Measurements from ENCODE around the gene MTA1.

Gene MTA1

DNA sequence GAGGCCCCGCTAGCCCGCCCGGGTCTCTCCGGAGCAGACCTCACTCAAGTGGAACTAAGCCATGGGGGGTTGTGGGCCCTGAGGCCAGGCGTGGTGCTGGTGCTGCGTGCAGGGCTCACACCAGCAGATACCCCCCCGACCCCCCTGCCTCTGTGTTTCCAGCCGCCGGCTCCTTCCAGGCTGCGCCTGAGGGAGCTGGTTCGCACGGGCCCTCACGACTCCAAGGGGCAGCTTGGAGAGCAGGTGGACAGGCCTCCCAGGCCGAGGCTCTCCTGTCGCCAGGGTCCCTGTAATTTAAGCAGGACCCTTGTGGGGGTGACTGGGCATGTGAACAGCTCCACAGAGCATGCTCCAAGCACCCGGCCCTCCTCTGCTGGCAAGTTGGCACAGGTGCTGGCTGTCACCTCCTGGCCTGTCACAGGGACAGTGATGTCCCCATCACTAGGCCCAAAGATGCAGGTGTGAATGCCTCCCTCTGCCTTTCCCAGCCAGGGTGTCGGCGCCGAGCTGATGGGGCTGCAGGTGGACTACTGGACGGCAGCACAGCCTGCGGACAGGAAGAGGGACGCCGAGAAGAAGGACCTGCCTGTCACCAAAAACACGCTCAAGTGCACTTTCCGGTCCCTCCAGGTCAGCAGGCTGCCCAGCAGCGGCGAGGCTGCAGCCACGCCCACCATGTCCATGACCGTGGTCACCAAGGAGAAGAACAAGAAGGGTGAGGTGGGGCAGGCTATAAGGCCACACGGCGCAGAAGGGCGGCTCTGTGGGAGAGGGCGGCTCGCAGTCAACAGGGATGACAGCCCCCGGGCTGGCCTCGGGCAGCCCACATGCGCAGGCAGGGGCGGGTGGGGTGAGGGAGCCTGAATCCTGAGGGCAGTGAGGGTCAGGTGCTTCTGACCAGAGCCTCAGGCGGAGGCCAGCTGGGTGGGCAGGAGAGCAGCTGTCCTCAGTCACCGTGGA, 27.2 kb upstream of the MTA1 start:
- no peaks in the 10 kb centered on the region for H3K9me3 Mint-ChIP-seq
- H3K36me3 Mint-ChIP-seq (ENCODE audit: low read depth) = no peaks in the 10 kb centered on the region
- no peaks in the 10 kb centered on the region for H3K27me3 Mint-ChIP-seq
- no peak for DNase-seq
- H3K4me3 Mint-ChIP-seq = no peak overlapping the region
- H3K27ac Mint-ChIP-seq = no peak overlapping the region
- peaks cover 4% of the 10 kb centered on the region for H3K4me1 Mint-ChIP-seq (ENCODE audit: low read depth)

GRCh38 chr14:105393151-105393550, 26.5 kb upstream of the MTA1 start:
- H3K27me3 Mint-ChIP-seq = no peaks in the 10 kb centered on the region
- no peak overlapping the region for H3K4me3 Mint-ChIP-seq
- no peaks in the 10 kb centered on the region for H3K9me3 Mint-ChIP-seq
- H3K27ac Mint-ChIP-seq = no peak overlapping the region
- H3K36me3 Mint-ChIP-seq (ENCODE audit: low read depth) = no peaks in the 10 kb centered on the region
- H3K4me1 Mint-ChIP-seq (ENCODE audit: low read depth) = peaks cover 10% of the 10 kb centered on the region
- DNase-seq = no peak

DNA sequence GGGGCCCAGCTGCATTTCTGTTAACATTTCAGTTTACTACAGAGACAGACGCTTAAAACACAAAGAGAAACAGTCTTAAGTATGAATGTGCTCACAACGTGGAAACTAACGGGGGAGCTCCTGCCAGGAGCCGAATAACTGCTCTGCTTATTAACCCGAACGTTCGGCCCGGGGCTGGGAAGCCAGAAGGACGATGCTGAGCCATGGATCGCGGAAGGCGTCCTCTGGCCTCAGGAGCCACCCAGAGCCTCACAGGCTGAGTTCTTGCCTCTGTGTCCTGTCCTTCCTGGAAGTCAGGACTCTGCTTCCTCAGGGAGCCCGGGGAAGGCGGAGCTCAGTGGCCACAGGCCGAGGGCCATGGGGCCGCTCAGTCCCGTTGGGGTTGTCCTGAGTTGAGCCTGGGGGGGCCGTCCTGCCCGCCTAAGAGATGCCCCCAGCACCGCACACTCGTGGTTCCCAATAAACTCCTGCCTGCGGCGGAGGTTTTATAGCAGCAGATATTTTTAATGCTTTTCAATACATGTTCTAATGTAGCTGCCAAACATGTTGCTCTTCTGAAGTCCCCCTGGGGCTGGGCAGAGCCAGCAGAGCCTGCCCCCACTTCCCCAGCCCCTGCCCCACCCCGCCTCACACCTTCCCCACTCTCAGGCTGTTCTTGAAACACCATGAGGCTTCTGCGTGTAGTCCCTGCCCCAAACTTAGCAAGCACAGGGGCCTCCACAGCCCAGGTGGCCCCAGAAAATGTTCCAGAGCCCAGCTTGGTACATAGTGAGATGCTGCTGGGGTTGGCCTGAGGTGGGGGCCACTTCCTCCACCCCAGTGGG, 24.7 kb upstream of the MTA1 start:
- H3K9me3 Mint-ChIP-seq = no peaks in the 10 kb centered on the region
- no peak for DNase-seq
- peaks cover 19% of the 10 kb centered on the region for H3K4me1 Mint-ChIP-seq (ENCODE audit: low read depth)
- H3K27me3 Mint-ChIP-seq = no peaks in the 10 kb centered on the region
- no peak overlapping the region for H3K27ac Mint-ChIP-seq
- H3K36me3 Mint-ChIP-seq (ENCODE audit: low read depth) = peaks cover 13% of the 10 kb centered on the region
- H3K4me3 Mint-ChIP-seq = no peak overlapping the region

DNA sequence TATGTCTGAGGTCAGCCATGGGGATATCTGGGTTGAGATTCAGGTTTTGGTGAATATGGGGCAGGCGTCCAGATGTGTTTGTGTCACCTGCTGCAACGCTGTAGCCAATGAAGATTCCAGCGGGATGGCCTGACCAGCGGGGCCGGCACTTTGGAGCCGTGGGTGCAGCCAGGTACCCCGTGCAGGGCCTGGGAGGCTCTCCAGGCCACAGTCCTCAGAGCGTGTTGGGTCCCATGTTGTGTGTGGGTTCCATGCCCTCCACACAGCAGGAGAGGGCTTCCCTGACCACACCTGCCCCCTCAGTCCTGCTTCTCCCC, 24.1 kb upstream of the MTA1 start:
- H3K4me1 Mint-ChIP-seq (ENCODE audit: low read depth) = peaks cover 21% of the 10 kb centered on the region

GRCh38 chr14:105397350-105397931, 22.2 kb upstream of the MTA1 start:
- Mint-ChIP-seq H3K4me1 (ENCODE audit: low read depth) (peaks cover 26% of the 10 kb centered on the region), H3K36me3 (ENCODE audit: low read depth) (peaks cover 37% of the 10 kb centered on the region), H3K4me3 (peak overlapping the region; percentile 66), H3K27me3 (no peaks in the 10 kb centered on the region), H3K9me3 (peaks cover 12% of the 10 kb centered on the region), H3K27ac (peak overlapping the region; percentile 89)
- DNase-seq = no peak

More for the DNA sequence above, 24.1 kb upstream of the MTA1 start:
- H3K36me3 Mint-ChIP-seq (ENCODE audit: low read depth) = peaks cover 19% of the 10 kb centered on the region
- no peak overlapping the region for H3K4me3 Mint-ChIP-seq
- no peak for DNase-seq
- H3K27ac Mint-ChIP-seq = no peak overlapping the region
- peaks cover 3% of the 10 kb centered on the region for H3K9me3 Mint-ChIP-seq
- no peaks in the 10 kb centered on the region for H3K27me3 Mint-ChIP-seq

DNA sequence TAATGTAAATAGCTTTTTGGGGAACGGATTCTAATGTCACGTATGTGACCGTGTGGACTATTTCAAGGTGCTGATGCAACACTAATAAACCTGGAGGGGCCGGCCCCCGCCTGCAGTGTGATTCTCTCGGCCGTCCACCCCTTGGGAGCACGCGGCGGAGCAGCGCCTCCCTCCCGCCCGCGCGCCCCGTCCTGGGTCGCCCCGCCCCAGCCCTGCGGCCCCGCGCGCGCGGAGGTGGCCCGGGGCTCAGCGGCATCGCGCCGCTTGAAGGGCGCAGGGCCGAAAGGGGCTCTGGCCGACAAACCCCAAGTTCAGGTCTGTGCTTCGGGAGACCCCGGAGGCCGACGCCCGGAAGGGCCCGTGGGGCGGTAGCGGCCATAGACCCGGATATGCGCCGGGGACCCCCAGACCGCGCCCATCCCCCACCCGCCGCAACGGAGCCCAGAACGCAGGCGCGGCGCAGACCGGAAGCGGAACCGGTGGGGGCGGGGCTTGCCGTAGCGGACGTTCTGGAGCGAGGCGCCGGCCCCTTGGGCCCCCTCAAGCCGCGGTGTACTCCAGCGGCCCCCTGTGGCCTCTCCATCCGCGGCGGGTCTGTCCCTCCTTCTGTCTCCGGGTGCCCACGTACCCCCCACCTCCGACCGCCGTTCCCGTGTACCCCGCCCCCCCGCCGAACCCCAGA, 21.4 kb upstream of the MTA1 start, which contains the start of gene TEX22:
TSS of gene TEX22 (plus strand) at position 495 of the 682 bp plus-strand sequence. CDS start 803 bp downstream, outside the sequence.
- DNase-seq = peak; percentile 98
- Mint-ChIP-seq H3K9me3 (peaks cover 12% of the 10 kb centered on the region), H3K27me3 (no peaks in the 10 kb centered on the region), H3K4me1 (ENCODE audit: low read depth) (peaks cover 29% of the 10 kb centered on the region), H3K36me3 (ENCODE audit: low read depth) (peaks cover 39% of the 10 kb centered on the region), H3K4me3 (peak within 1 kb of the TSS; percentile 91), H3K27ac (peak within 1 kb of the TSS; percentile 95)

DNA sequence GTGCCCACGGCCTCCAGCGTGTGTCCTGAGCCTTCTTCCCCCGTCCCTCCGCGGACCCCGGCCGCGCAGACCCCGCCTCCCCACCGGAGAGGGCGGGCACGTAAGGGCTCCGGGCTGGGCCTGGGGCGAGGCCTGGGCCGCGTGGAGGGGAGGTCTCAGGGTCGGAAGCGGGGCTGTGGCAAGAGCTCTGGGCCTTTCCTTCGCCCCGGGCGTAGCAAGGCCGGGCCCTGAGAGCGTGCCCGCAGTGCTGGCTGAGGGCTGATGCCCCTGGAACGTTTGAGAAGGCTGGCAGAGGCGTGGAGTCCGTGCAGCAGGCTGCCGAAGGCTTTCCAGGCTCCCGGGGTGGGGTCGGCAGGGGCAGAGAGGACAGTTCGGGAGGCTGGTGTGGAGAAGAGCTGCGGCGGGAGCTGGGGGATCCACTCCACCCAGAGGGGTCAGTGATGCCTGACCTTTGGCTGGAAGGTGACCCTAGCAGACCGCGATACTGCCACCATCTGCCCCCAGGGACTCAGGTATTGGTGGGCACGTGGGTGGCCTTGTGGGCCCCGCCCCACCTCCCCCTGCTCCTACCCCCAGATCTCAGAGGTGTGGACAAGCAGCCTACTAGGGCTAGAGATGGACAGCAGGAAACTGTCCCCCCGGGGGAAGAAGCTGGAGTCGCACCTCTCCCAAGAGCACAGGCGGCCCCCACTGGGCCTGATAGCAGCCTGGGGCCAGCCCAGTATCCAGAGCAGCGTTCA, 20.7 kb upstream of the MTA1 start:
- DNase-seq = no peak
- Mint-ChIP-seq H3K4me1 (ENCODE audit: low read depth) (peaks cover 34% of the 10 kb centered on the region), H3K27ac (peak overlapping the region; percentile 95), H3K27me3 (no peaks in the 10 kb centered on the region), H3K9me3 (peaks cover 12% of the 10 kb centered on the region), H3K36me3 (ENCODE audit: low read depth) (peaks cover 39% of the 10 kb centered on the region), H3K4me3 (peak overlapping the region; percentile 91)

- Mint-ChIP-seq H3K9me3 (peaks cover 12% of the 10 kb centered on the region), H3K27me3 (no peaks in the 10 kb centered on the region), H3K36me3 (ENCODE audit: low read depth) (peaks cover 39% of the 10 kb centered on the region), H3K4me1 (ENCODE audit: low read depth) (peaks cover 39% of the 10 kb centered on the region), H3K27ac (peak overlapping the region; percentile 95), H3K4me3 (peak overlapping the region; percentile 91)
- no peak for DNase-seq
These were observed 20.2 kb upstream of the MTA1 start for GRCh38 chr14:105399466-105399775.

DNA sequence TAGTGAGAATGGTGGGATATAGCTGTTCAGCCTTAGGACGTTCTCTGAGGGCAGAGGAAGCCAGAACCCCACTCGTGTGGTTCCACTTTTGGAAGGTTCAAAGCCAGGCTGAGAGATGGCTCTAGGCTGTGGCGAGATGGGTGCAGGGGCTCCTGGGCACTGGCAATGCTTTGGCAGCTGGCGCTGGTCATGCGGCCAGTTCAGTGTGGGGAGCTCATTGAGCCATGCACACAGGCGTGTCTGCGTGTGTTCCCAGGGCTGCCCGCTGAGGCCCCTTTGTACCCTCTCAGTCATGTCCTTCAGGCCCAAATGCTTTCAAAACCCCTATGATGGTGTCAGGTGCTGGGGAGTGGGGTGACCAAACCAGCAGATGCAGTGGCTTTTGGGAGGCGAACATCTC, 19.6 kb upstream of the MTA1 start:
- Mint-ChIP-seq H3K9me3 (peaks cover 12% of the 10 kb centered on the region), H3K36me3 (ENCODE audit: low read depth) (peaks cover 39% of the 10 kb centered on the region), H3K4me1 (ENCODE audit: low read depth) (peaks cover 45% of the 10 kb centered on the region), H3K27ac (peak overlapping the region; percentile 95), H3K4me3 (peak overlapping the region; percentile 91), H3K27me3 (no peaks in the 10 kb centered on the region)
- DNase-seq = no peak

DNA sequence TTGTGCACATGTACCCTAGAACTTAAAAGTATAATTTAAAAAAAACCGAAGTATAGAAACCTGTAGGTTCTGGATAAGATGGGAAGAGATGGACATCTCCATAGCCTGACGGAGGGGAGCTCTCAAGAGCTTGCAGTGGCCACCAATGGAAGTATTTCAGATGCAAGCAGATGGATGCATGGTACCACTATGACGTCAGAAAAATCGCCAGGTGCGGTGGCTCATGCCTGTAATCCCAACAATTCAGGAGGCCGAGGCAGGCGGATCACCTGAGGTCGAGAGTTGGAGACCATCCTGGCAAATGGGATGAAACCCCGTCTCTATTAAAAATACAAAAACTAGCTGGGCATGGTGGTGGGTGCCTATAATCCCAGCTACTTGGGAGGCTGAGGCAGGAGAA, 17.9 kb upstream of the MTA1 start:
- H3K36me3 Mint-ChIP-seq (ENCODE audit: low read depth) = peaks cover 39% of the 10 kb centered on the region
- peaks cover 12% of the 10 kb centered on the region for H3K9me3 Mint-ChIP-seq
- H3K4me1 Mint-ChIP-seq (ENCODE audit: low read depth) = peaks cover 51% of the 10 kb centered on the region
- H3K27me3 Mint-ChIP-seq = no peaks in the 10 kb centered on the region
- H3K27ac Mint-ChIP-seq = no peak overlapping the region
- DNase-seq = no peak
- no peak overlapping the region for H3K4me3 Mint-ChIP-seq

GRCh38 chr14:105408592-105408991, 11.0 kb upstream of the MTA1 start:
- Mint-ChIP-seq H3K4me3 (no peak overlapping the region), H3K27me3 (peaks cover 24% of the 10 kb centered on the region), H3K27ac (no peak overlapping the region), H3K4me1 (ENCODE audit: low read depth) (peaks cover 23% of the 10 kb centered on the region), H3K36me3 (ENCODE audit: low read depth) (no peaks in the 10 kb centered on the region), H3K9me3 (no peaks in the 10 kb centered on the region)
- DNase-seq = no peak

- H3K27me3 Mint-ChIP-seq = peaks cover 26% of the 10 kb centered on the region
- no peak for DNase-seq
These were observed 10.3 kb upstream of the MTA1 start for GRCh38 chr14:105409364-105409763.

DNA sequence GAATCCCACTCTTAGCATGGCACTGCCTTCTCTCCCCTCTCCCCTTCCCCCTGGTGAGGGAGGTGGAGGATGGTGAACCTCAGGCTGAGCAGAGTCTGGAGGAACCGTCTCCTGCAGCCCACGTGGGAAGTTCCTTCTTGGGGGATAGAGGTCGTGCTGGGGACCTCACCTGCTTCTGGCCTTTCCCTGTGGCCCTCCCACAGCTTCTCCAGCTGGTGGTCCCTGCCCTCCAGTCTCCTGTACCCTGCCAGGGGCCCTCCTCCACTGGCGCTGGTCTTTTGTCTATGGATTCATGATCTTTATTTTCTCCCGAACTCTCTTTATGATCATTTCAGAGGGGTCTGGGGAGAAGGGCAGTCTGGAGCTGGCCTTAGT, 9.0 kb upstream of the MTA1 start:
- H3K4me3 Mint-ChIP-seq = no peak overlapping the region
- DNase-seq = no peak
- no peak overlapping the region for H3K27ac Mint-ChIP-seq
- no peaks in the 10 kb centered on the region for H3K9me3 Mint-ChIP-seq
- H3K36me3 Mint-ChIP-seq (ENCODE audit: low read depth) = no peaks in the 10 kb centered on the region
- peaks cover 8% of the 10 kb centered on the region for H3K4me1 Mint-ChIP-seq (ENCODE audit: low read depth)
- H3K27me3 Mint-ChIP-seq = peaks cover 26% of the 10 kb centered on the region

More at GRCh38 chr14:105409364-105409763, 10.3 kb upstream of the MTA1 start:
- Mint-ChIP-seq H3K36me3 (ENCODE audit: low read depth) (no peaks in the 10 kb centered on the region), H3K9me3 (no peaks in the 10 kb centered on the region), H3K27ac (no peak overlapping the region), H3K4me3 (no peak overlapping the region), H3K4me1 (ENCODE audit: low read depth) (peaks cover 17% of the 10 kb centered on the region)
